ENCODE measurements around the gene BMPER.
A peak's percentile ranks its signal among the peaks of the same experiment; 100 is the strongest.

Gene BMPER

DNA sequence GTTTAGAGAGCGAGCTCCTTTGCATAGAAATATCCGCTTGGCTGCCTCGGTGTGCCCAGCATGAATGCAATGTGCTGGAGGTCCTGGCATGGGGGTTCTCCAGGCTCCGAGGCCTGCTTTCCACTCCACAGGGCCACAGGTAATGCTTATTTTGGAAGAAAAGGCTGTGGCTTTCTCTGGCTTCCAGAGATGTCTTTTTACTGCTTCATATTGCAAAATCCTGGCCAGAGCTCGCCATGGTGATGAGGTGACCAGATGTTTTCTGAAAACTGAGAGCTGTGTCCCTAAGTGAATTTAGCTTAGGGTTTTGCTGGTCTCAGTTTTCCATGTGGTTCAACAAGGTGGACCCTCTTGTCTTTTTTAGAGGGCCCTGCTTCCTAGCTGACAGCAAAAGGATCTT lies 65.2 kb downstream of the BMPER start:
- DNase-seq (ENCODE audit: low spot score) = no peak

DNA sequence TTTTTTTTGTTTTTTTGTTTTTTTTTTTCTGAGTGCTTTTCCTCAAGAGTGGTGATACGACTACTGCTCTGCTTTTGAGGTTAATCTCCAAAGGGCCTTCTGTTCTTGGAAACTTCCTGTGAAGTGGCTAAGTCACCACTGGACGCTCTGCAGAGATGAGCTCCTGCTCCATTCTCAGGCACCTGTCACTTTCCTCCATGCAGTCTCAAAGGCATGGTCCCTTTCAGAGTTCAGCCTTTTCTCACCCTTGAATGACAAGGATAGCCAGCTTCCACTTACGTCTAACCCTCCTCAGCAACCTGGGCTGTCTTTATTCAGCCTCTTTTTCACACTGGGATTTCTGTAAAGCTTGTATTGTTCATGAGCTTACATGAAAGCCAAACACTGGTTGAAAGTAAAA lies 65.8 kb downstream of the BMPER start:
- no peak for DNase-seq (ENCODE audit: low spot score)

DNA sequence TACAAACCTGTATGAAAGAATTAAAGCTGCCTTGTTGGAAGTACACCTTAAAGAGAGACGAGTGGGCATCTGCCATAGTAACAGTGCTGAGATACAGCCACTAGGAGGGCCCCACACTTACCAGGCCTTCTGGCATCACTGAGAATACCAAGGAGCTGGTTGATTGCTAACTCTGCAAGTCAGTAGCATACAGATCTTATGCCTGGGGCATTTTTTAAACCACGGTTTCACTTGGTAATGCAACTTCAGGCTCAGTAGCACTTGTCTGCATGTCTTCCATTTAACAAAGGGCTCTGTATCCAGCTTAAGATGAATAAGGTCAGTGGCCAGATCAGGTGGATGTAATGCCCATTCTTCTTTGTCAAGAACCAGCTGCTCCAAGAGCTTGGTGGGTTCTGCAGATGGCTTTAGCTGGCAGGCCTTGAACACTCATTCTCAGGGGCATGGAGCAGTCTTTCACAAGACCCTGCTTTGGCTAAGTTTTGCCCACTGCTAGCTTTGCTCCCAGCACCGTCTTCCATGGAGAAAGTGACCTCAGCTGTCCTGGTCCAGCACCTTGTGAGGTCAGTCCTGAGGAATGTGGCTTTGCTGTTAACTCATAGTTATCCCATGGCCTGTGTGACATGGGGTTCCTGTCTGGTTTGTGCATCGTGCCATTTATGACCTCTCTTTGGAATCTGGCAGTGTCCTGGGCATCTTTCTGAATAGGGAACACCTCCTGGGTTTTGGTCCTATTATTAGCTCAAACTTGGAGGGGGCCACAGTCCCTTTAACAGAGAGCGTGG lies 68.1 kb downstream of the BMPER start:
- DNase-seq (ENCODE audit: low spot score) = peak; percentile 79

DNA sequence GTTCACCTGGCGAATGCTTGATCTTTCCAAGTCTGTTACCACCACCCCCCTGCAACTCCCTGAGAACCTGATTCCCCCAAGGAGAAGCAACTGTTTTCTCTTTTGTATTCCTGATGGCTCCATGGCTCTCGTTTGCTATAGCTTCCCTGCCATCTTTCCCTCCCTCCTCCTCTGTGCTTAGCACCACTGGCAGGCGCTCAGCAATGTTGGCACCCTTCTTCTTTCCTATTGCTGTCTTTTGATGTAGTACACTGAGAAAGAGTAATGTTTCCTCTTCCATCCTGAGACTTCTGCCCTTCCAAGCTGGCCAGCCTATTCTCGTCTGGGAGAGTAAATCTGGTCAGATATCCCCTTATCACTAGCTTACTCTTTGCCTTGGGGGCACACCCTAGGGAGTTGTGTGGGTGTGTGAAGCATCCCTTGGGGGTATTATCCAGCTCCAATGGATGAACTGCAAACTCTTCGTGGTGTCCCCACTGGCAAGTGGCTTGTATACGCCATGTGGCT lies 74.0 kb downstream of the BMPER start:
- no peak for DNase-seq (ENCODE audit: low spot score)

DNA sequence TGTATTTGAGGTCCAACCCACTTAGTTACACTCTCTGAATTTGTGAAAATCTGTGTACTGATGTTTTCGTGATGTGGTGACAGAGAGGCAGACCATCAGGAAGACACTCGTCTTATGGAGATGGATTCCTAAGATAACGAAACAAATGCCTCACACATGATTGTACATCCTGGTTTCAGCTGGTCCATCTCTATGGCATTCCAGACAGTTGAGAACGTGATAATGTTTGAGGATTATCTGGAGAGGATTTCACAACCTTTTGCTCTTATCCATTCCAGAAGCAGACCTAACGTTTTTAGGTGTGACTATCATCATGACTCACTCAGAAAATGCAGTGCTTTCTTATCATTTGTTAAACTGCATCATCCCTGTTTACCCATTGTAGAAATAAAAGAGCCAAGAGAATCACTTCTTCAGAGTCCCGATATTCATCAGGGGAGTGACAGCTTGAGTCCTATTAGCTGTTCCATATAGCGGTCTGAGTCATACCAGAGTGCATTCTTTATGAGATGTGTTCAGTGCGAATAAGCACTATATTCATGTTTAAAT lies 74.5 kb downstream of the BMPER start:
- peak; percentile 95 for DNase-seq (ENCODE audit: low spot score)

DNA sequence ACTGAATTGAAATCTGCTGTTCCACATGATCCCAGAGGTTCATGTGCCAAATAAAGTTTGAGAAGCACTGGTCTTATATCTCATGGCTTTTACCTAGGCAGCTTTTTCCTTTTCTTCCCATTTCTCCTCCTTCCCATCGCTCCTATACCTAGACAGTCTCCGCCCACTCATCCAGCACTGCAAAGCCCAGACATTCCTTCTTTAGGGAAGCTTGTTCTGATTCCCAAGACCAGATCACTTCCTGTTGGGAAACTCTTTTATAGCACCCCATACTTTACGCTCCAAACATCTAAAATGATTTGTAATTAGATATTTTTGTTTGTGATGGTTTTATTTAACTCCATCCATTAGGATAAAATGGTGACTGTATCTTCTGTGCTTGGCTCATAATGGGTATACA lies 75.9 kb downstream of the BMPER start:
- no peak for DNase-seq (ENCODE audit: low spot score)

DNA sequence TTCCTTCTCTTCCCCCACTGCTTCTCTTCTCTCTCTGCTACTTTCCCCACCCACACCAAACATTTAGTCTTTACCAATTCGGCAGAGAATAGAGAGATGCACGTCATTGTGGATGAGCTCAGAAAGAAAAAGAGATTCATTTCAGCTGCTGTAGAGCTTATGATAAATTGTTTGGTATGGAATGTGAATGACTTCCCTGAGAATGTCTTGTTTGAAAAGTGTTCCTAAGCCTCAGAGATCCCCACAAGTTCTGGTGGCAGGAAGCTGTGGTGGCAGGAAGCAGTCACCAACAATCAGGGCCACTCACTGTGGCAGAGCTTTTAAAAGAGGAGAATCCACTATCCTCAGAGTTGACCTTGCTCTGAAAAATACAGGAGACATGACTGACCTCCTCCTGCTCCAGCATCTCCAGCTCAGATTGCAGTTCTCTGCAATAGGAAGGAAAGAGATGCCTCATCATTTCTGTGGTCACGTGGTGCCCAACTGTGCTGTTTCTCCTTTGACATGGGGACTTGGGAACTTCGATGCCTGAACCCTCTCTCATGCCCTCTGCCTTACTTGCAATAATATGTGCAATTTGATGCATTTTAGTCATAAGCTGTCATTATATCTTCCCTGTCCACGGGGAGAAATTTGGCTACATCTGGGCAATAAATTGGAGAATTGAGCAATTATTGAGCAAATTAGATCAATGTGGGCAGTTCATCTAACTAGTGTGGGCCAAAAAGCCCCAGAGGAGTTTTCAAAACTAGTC lies 76.5 kb downstream of the BMPER start:
- no peak for DNase-seq (ENCODE audit: low spot score)

DNA sequence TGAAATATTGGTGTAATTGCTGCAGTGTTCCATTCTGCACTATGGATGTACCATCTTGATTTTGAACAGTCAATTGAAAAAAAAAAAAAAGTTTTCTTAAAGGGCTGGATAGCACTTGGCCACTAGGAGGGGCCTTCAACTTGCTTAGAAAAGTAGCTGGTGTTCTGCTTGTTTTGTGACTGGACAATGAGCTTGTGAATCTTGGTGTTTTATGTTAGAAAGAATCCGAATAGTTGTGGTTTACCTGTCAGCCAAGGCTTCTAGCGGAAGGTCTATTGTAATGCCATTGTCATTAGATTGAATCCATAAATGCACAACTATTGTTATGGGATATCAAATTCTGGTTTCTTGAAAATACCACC lies 77.1 kb downstream of the BMPER start:
- DNase-seq (ENCODE audit: low spot score) = peak; percentile 60

DNA sequence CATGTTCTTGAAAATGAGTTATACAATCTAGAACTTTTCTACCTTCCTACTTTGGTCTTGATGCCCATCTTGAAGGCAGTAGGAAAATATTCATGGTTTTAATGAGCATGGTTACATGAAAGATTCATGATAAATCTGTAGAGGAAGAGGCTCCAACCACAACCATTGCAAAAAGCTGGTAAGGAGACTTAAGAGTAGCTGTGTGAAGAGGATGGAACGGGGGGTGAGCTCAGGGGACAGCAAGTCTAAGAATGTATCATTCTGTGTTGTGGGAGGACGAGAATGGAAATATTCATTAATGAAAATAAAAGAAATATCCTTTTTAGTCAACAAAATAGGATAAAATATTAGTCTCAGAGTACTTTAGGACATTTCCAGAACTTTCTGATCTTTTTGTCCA lies 81.1 kb downstream of the BMPER start:
- DNase-seq (ENCODE audit: low spot score) = no peak

DNA sequence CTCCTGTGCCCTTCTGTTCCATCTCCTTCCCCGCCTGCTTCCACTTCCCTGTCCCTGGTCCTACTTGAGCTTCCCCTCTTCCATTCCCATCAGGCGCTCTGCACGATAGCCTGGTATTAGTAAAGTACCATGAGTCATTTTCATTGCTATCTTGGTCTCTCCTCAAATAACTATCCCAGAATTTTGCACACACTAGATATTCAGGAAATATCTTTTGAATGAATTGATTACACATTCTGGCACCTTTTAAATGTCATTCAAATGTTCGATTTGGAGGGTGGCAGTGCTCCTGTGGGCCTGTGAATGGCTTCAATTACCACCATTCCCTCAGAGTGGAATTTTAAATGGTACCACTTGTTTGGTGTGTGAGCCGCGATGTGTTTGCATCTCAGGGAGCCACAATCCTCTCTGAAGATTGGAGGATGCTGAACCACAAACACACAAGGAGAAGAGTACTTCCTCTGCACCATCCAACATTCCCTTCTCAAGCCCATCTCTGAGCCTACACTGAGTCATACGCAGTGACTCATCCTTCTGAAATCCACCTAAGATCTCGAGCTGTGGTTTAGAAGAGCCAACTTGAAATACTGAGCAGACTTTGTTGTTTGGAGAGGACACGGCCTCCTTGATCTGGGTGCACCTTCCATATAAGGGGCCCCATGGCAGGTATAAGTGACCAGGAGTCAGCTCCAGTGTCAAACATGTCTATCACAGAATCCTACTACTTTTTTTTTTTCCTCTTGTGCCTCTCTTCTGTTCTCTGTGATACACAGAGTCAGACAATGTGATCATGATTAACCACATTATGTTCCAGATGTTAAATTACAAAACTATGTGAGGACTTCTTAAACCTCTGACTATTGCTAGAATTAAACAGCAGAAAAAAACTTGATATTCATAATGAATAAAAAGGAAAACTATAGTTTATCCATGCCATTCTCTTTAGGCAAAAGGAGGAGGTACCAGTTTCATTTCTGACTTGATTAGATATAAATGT lies 81.9 kb downstream of the BMPER start:
- peak; percentile 98 for DNase-seq (ENCODE audit: low spot score)

DNA sequence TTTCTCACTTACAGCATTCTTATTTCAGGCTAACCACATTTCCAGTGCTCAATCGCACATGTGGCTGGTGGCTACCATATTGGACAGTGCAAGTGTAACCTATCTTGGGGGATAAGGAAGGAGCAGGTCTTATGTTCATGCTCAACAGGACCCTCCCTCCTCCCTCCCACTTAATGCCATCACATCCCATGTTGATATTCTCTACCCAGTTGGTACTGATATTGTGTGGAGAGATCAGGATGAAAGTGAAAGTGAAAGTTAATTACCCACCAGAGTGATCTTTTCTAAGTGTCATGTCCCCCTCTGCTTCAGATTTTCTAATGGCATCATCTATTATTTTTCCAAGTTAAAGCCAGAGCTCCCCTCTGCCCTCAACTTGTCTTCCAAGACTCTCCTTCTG lies 91.6 kb downstream of the BMPER start:
- no peak for DNase-seq (ENCODE audit: low spot score)

DNA sequence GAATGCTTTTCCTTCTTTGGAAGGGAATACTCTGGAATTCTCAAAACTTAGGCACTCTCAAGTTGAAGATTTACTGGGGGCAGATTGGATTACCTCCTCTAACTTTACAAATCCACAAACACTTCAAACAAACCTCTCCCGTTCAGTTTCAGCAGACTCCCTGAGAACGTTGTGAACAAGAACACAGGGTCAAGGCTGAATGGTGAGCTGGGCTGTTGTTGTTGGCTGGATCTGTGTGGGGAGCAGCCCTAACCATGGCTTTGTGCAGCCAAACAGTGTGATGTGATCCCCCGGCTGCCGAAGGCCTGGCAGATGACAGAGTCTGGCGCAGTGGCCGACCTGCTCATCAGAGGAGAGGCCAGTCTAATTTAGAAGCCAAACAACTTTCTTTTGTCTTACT lies 93.1 kb downstream of the BMPER start:
- no peak for DNase-seq (ENCODE audit: low spot score)

DNA sequence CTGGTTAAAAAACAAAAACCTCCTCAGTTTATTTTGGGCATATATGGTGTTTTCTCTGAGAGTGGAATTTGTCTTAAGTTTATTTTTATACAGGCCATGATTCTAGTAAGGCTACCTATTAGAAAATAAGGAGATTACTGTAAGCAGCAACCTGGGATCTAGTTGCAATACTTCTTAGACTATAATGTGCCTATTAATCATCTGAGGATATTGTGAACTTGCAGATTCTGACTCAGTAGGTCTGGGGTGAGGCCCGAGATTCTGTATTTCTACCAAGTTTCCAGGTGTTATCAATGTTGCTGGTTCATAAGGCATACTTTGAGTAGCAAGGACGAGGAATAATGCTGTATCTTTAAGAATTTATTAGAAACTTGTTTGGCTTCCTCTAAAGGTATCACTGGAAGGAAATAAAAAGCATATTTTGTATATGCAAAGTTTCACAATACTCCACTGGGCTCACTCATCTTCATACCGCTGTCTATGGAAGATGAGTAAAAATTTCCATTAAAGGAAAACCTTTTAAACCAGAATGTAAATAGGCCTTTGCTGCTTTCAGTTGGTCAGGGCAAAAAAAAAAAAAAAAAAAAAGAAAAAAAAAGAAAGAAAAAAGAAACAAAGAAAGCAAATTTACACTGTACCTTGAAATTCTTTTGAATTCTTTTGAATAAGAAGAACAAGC lies 105.8 kb downstream of the BMPER start:
- no peak for DNase-seq (ENCODE audit: low spot score)

DNA sequence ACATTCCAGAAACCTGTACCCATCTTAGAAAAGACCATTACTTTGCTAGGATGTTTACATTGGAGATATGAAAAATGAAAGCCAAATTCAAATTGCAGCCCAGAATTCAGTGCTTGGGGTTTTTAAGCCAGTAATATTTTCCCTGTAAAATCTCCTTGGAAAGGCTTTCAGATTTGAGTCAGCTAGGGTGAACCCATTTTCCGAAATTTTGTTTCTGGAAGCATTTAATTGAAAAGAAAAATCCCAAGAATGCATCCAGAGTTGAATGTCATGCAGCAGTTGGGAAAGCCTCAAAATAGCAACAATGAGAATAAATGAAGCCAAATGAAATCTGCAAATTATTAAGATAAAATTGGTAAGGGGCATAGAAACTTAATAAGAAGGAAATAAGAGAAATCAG lies 106.4 kb downstream of the BMPER start:
- DNase-seq (ENCODE audit: low spot score) = no peak

DNA sequence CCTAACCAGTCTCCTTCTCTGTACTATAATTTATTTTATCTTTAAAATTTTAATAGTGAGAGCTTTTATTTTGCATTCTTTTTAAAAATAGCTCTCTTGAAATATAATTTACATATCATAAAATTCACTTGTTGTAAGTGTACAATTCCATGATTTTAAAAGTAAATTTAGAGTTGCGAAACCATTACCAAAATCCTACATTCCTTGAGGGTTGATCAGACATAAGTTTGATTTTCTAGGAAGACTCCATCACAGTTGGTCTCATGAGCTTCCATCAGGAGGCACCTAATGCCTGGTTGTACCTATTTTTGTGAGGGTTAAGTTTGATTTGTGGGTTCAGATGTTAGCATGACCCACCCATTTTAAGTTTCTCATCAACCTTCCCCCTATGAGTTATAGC lies 108.1 kb downstream of the BMPER start:
- no peak for DNase-seq (ENCODE audit: low spot score)

DNA sequence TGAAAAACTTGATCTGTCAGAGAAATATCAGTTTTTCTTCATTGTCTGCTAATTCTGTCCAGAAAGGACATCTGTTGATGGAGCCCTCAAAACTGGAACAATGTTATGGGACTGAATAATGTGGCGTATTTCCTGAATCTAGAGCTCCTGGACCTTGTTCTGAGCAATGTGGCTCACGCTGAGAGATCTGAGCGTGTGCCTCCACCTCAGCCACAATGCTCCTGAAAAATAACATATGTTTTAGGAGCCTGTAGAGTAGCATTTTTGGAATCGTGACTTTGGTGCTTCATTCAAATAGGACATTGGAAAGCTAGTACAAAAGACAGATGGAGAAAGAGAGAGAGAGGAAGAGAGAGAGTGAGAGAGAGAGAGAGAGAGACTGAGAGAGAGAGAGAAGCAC lies 110.3 kb downstream of the BMPER start:
- no peak for DNase-seq (ENCODE audit: low spot score)

DNA sequence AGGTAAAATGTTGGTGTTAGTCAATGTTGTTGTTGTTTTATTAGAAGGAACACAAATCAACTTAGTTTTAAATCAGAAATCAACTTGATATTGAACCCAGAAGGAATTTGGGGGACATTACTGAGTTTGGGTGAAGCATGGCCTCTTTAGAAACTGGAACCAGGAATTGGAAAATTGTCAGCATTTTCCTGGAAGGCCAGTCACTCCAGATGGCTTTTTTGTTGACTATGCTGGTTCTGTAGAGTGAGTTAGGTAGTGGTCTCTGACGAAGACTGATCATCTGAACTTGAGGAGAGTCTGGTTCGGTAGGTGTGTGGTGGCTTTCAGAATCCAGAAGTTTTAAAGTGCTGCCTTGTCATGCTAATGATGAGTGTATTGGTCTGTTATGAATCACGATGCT lies 111.5 kb downstream of the BMPER start:
- DNase-seq (ENCODE audit: low spot score) = no peak

DNA sequence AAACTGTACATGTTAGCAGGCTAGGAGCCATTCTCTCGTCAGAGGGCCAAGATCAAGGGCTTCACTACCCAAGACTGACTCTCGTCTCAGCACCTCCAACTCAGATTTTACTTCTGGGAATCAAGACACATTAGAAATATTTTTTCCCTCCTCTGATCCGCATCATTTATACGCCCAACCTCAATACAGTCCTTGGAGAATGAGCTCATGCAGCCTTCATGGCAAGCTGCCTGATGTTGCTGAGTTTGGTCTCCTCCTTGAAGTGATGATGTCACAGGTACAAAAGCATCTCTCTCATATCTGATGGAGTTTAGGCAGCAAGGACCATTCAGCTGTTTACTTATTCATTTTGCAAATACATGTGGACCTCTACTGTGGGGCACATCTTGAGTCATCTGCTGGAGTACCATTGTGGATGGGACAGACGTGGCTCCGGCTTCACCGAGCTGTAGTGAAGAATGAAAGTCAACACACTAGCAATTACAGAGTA lies 114.0 kb downstream of the BMPER start:
- no peak for DNase-seq (ENCODE audit: low spot score)

DNA sequence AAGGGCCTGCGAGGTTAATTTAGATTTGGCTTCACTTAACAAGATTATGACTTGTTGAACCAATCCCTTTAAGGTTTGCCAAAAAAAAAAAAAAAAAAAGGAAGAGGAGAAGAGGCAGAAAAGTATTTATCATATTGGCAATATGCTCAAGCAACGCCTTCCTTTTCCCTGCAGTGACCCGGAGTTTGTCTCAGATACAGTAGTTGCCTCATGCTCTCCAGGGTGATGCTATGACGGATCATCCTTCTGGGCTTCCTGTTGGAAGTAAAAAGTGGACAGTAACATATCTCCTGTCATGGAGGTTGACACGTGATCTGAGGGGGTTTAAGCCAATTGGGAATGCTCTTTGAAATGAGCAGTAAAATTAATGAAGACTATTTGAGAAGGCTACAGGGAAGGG lies 117.3 kb downstream of the BMPER start:
- no peak for DNase-seq (ENCODE audit: low spot score)

DNA sequence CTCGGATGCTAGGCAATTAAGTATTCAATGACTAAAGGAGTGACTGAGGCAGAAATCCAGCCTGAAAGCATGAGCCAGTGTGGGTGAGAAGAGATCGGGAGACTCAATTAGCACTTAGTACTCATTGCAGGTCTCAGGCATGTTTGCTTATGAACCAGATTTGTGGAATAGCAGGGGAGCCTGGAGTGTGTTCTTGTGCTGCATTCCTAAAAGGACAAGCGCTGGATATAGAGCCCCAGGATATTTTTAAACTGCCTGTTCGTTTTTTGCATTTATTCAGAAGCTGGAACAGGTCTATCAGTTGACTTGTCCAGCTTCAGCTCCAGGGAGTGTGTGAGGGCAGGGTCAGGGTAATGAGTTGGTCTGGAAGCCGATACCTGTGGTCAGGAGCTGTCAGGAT lies 120.3 kb downstream of the BMPER start:
- DNase-seq (ENCODE audit: low spot score) = no peak

DNA sequence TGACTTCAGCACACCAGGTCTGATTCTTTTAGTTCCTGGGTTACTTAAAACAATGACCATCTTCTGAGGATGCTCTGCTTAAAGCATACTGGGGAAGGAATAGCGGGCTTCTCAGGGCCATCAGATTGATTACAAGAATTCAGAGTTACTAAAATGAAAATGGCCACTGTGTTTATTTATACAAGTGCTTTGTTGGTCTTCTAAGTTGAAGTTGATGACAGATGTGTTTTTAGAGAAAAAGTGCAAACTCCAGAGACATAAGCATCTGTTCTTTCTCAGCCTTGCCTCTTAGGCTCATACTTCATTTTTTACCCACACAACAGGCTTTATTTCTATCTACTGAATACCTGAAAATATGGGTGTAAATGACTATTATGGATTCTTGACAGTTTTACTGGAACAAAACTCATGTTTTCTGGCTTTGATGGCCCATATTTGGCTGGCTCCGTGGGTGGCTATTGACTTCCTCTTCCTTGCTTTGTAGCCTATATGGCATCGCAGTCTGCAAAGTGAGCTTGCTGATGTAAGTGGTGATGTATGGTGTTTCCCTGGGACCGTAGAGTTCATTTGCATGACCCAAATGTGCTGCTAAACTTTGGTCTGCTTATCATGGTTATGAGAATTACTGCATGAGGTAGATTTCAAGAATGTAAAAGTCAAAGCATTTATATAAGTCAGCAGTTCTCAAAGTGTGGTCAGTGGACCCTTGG lies 121.3 kb downstream of the BMPER start:
- no peak for DNase-seq (ENCODE audit: low spot score)

All from kidney tubule cell (primary cell).